ENCODE data around the gene MRGPRD.

DNA sequence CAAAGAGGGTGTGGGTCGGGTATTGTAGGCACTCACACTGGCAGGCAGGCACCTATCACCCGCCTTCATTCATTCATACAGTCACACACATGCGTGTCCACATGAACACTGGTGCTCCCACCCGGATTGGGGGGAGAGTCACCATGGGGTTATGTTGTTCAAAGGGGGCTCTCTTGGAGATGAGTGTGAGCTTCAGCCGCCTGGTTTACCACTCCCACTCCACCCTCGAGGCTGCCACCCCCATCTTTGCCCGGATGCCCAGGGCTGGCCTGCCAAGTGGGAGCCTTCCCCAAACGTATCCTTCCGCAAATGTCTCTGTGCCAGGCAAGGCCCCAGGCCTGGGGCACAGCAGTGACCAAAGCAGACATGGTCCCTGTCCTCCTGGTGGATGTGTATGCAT, 22.6 kb downstream of the MRGPRD start:
- TF ChIP-seq, protein P1, sequence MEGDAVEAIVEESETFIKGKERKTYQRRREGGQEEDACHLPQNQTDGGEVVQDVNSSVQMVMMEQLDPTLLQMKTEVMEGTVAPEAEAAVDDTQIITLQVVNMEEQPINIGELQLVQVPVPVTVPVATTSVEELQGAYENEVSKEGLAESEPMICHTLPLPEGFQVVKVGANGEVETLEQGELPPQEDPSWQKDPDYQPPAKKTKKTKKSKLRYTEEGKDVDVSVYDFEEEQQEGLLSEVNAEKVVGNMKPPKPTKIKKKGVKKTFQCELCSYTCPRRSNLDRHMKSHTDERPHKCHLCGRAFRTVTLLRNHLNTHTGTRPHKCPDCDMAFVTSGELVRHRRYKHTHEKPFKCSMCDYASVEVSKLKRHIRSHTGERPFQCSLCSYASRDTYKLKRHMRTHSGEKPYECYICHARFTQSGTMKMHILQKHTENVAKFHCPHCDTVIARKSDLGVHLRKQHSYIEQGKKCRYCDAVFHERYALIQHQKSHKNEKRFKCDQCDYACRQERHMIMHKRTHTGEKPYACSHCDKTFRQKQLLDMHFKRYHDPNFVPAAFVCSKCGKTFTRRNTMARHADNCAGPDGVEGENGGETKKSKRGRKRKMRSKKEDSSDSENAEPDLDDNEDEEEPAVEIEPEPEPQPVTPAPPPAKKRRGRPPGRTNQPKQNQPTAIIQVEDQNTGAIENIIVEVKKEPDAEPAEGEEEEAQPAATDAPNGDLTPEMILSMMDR (IDR thresholded peaks at IDR 0.05): no peak
- TF ChIP-seq POLR2A (IDR thresholded peaks at IDR 0.05) (no peak), EP300 (IDR thresholded peaks at IDR 0.05) (no peak), POLR2AphosphoS5 (IDR thresholded peaks at IDR 0.05) (no peak)
